AG08395 (cell line): ENCODE results near the gene FAM171A1.

Experiments used
- DNase-seq: peaks from one replicate; pipeline ENCODE4 v3.0.0; 2012; ENCODE audit warnings: mixed read lengths, low spot score

Gene FAM171A1

GRCh38 chr10:15242261-15242840 is 128.7 kb downstream of the FAM171A1 start:
- no peak for DNase-seq

GRCh38 chr10:15241306-15241705 is 129.8 kb downstream of the FAM171A1 start:
- DNase-seq = no peak

GRCh38 chr10:15238555-15239335 is 132.3 kb downstream of the FAM171A1 start:
- DNase-seq = no peak

GRCh38 chr10:15237351-15237750 is 133.7 kb downstream of the FAM171A1 start:
- peak; percentile 77 for DNase-seq

GRCh38 chr10:15236340-15236739 is 134.7 kb downstream of the FAM171A1 start:
- DNase-seq = no peak

- DNase-seq = no peak
Observed at GRCh38 chr10:15232279-15232678, 138.8 kb downstream of the FAM171A1 start.

GRCh38 chr10:15231426-15231825 is 139.7 kb downstream of the FAM171A1 start:
- no peak for DNase-seq

GRCh38 chr10:15230257-15230656 is 140.8 kb downstream of the FAM171A1 start:
- DNase-seq = no peak

GRCh38 chr10:15229268-15229667 is 141.8 kb downstream of the FAM171A1 start:
- DNase-seq = no peak

- DNase-seq = no peak
Observed at GRCh38 chr10:15228426-15228825, 142.7 kb downstream of the FAM171A1 start.

- peak; percentile 35 for DNase-seq
Observed at GRCh38 chr10:15227611-15228372, 143.3 kb downstream of the FAM171A1 start.

GRCh38 chr10:15225511-15225910 is 145.6 kb downstream of the FAM171A1 start:
- DNase-seq = no peak

GRCh38 chr10:15224948-15225347 is 146.1 kb downstream of the FAM171A1 start:
- DNase-seq = no peak

GRCh38 chr10:15223174-15223573 is 147.9 kb downstream of the FAM171A1 start:
- peak; percentile 62 for DNase-seq

- no peak for DNase-seq
Observed at GRCh38 chr10:15222511-15222910, 148.6 kb downstream of the FAM171A1 start.

- DNase-seq = no peak
Observed at GRCh38 chr10:15220445-15220844, 150.6 kb downstream of the FAM171A1 start.

GRCh38 chr10:15216700-15217099 is 154.4 kb downstream of the FAM171A1 start:
- DNase-seq = no peak

- DNase-seq = no peak
Observed at GRCh38 chr10:15214237-15214636, 156.9 kb downstream of the FAM171A1 start.

- no peak for DNase-seq
Observed at GRCh38 chr10:15213461-15213861, 157.6 kb downstream of the FAM171A1 start.

- DNase-seq = peak; percentile 71
Observed at GRCh38 chr10:15211464-15211979, 159.6 kb downstream of the FAM171A1 start.

- DNase-seq = no peak
Observed at GRCh38 chr10:15210521-15210920, 160.6 kb downstream of the FAM171A1 start.

- peak; percentile 66 for DNase-seq
Observed at GRCh38 chr10:15209827-15210509, 161.1 kb downstream of the FAM171A1 start.
